Fibroblast of lung (primary cell): ENCODE results near the gene YBX1. TPM values are rescaled to one million over a fixed set of nuclear protein-coding genes. Genes with fewer than 3 reads are reported as not detected.

ENCODE experiments used
- DNase-seq, 2 donors: peaks; one replicate each; pipeline versions ENCODE4 v3.0.0 to v3.0.0-alpha.2; 2010; ENCODE audit warnings: low read depth in 2 of 2
- H2AFZ ChIP-seq: 2 replicates; pipeline ENCODE4 v1.5.1; 2012; ENCODE audit warnings: low read length, control low read depth, inconsistent platforms
- H3K27ac ChIP-seq: 2 replicates; pipeline ENCODE4 v1.5.1; 2011; ENCODE audit warnings: low read length, control low read depth; ENCODE audit not compliant: insufficient read depth
- H3K27me3 ChIP-seq: 2 replicates; pipeline ENCODE4 v1.5.1; 2011; ENCODE audit warnings: mild to moderate bottlenecking, low read length; ENCODE audit not compliant: control insufficient read depth, insufficient read depth
- H3K36me3 ChIP-seq: 2 replicates; pipeline ENCODE4 v1.5.1; 2011; ENCODE audit warnings: low read length; ENCODE audit not compliant: control insufficient read depth, insufficient read depth
- H3K4me1 ChIP-seq: 2 replicates; pipeline ENCODE4 v1.5.1; 2011; ENCODE audit warnings: low read length; ENCODE audit not compliant: control insufficient read depth, insufficient read depth; ENCODE audit errors: extremely low read depth
- H3K4me2 ChIP-seq: 2 replicates; pipeline ENCODE4 v1.5.1; 2011; ENCODE audit warnings: low read length, control low read depth; ENCODE audit not compliant: insufficient read depth; ENCODE audit errors: extremely low read depth
- H3K4me3 ChIP-seq, 4 experiments: fragments of 200-600 bp in 1 of 4; sonication (generic) in 1 of 4; replicated peaks in 1 of 4; 2 replicates each; pipeline ENCODE4 v1.5.1; 2011 to 2016; ENCODE audit warnings: low read length in 4 of 4, low read depth in 3 of 4, mild to moderate bottlenecking in 3 of 4, control low read depth in 2 of 4, inconsistent platforms in 1 of 4, mixed read lengths in 1 of 4; ENCODE audit not compliant: insufficient read depth in 1 of 4; ENCODE audit errors: control extremely low read depth in 1 of 4
- H3K79me2 ChIP-seq: 2 replicates; pipeline ENCODE4 v1.5.1; 2012; ENCODE audit warnings: mild to moderate bottlenecking, low read length, inconsistent platforms; ENCODE audit not compliant: control insufficient read depth, insufficient read depth
- H3K9ac ChIP-seq: 2 replicates; pipeline ENCODE4 v1.5.1; 2011; ENCODE audit warnings: mild to moderate bottlenecking, low read length, control low read depth; ENCODE audit not compliant: insufficient read depth
- H3K9me3 ChIP-seq: 2 replicates; pipeline ENCODE4 v1.5.1; 2012; ENCODE audit warnings: low read depth, low read length; ENCODE audit not compliant: control insufficient read depth, insufficient read depth
- H4K20me1 ChIP-seq: 2 replicates; pipeline ENCODE4 v1.5.1; 2011; ENCODE audit warnings: low read length; ENCODE audit not compliant: control insufficient read depth, insufficient read depth; ENCODE audit errors: extremely low read depth
- CTCF ChIP-seq, 2 donors: IDR thresholded peaks in 1 of 2; conservative IDR thresholded peaks in 1 of 2; 1 replicate in 1 of 2; 2 replicates in 1 of 2; pipeline ENCODE4 v1.5.1; 2011 to 2012; ENCODE audit warnings: low read length in 2 of 2, control low read depth in 1 of 2, inconsistent platforms in 1 of 2, low read depth in 1 of 2, mild to moderate bottlenecking in 1 of 2
- EZH2 ChIP-seq: IDR thresholded peaks from 2 replicates; pipeline ENCODE4 v1.5.1; 2012; ENCODE audit warnings: low read length, control low read depth, mild to moderate bottlenecking; ENCODE audit errors: missing control alignments
- polyA plus RNA-seq, 2 donors: library from polyadenylated mRNA; depleted of rRNA in 1 of 2; stranded (reverse) in 1 of 2; unstranded in 1 of 2; fragments of >200 nt; gene quantifications; 2 replicates each; pipeline ENCODE4 v1.2.1, GENCODE V29; 2011 to 2012; ENCODE audit warnings: missing spikeins in 1 of 2
- total RNA-seq: library from RNA; depleted of rRNA; stranded (reverse); fragments of >200 nt; gene quantifications from 2 replicates; pipeline ENCODE4 v1.2.1, GENCODE V29; 2014

YBX1 gene
- total and polyA plus RNA-seq, 2 donors (not counting 1 experiment from before 2014, with no cell fraction given) = 795 to 799 TPM

- peaks cover 8% of the 10 kb centered on the region for H3K79me2 ChIP-seq
- no peaks in the 10 kb centered on the region for H3K27me3 ChIP-seq
- no peak for DNase-seq
- TF ChIP-seq CTCF (conservative IDR thresholded peaks at IDR 0.05 in 1 of 2, IDR thresholded peaks at IDR 0.05 in 1 of 2; ENCODE audit: low read depth in 1 of 2, low read length in 2 of 2) = no peak
- H4K20me1 ChIP-seq = no peaks in the 10 kb centered on the region
- H3K4me2 ChIP-seq = no peak overlapping the region
- no peak overlapping the region for H3K9ac ChIP-seq
- no peak overlapping the region for H3K4me3 ChIP-seq
- no peaks in the 10 kb centered on the region for H3K9me3 ChIP-seq
- no peaks in the 10 kb centered on the region for H3K36me3 ChIP-seq
- no peak overlapping the region for H3K27ac ChIP-seq
- peaks cover 3% of the 10 kb centered on the region for H3K4me1 ChIP-seq
- no peak overlapping the region for H2AFZ ChIP-seq
Measured at GRCh38 chr1:42660907-42661500, 21.2 kb upstream of the YBX1 start.

GRCh38 chr1:42669936-42670335, 12.3 kb upstream of the YBX1 start:
- H4K20me1 ChIP-seq = no peaks in the 10 kb centered on the region
- DNase-seq = no peak

GRCh38 chr1:42670425-42670824, 11.8 kb upstream of the YBX1 start:
- Histone ChIP-seq H3K27me3 (no peaks in the 10 kb centered on the region), H3K4me1 (no peaks in the 10 kb centered on the region), H3K79me2 (no peaks in the 10 kb centered on the region), H2AFZ (no peak overlapping the region), H3K4me2 (no peak overlapping the region), H3K4me3 (no peak overlapping the region), H3K27ac (no peak overlapping the region), H3K9ac (no peak overlapping the region), H3K9me3 (no peaks in the 10 kb centered on the region), H3K36me3 (peaks cover 4% of the 10 kb centered on the region), H4K20me1 (no peaks in the 10 kb centered on the region)
- no peak for DNase-seq
- no peak for TF ChIP-seq EZH2
- no peak for TF ChIP-seq CTCF (conservative IDR thresholded peaks at IDR 0.05 in 1 of 2, IDR thresholded peaks at IDR 0.05 in 1 of 2; ENCODE audit: low read depth in 1 of 2, low read length in 2 of 2)

More at GRCh38 chr1:42669936-42670335, 12.3 kb upstream of the YBX1 start:
- Histone ChIP-seq H3K9me3 (no peaks in the 10 kb centered on the region), H2AFZ (no peak overlapping the region), H3K79me2 (no peaks in the 10 kb centered on the region), H3K27ac (no peak overlapping the region), H3K27me3 (no peaks in the 10 kb centered on the region), H3K9ac (no peak overlapping the region), H3K4me3 (no peak overlapping the region), H3K4me2 (no peak overlapping the region), H3K36me3 (peaks cover 4% of the 10 kb centered on the region), H3K4me1 (no peaks in the 10 kb centered on the region)
- TF ChIP-seq CTCF (conservative IDR thresholded peaks at IDR 0.05 in 1 of 2, IDR thresholded peaks at IDR 0.05 in 1 of 2; ENCODE audit: low read depth in 1 of 2, low read length in 2 of 2) (no peak), EZH2 (no peak)
